ENCODE results near the gene ZC3H7A.

ZC3H7A gene

GRCh38 chr16:11707679-11708197 is 89.3 kb downstream of the ZC3H7A start:
- no peak for DNase-seq (ENCODE audit: low read depth in 2 of 2)

- no peak for DNase-seq (ENCODE audit: low read depth in 2 of 2)
Observed at GRCh38 chr16:11706180-11706742, 90.8 kb downstream of the ZC3H7A start.

- no peak for DNase-seq (ENCODE audit: low read depth in 2 of 2)
Observed at GRCh38 chr16:11705311-11706025, 91.6 kb downstream of the ZC3H7A start.
